LoVo (cell line): ENCODE data around the gene POU2F3.

Experiments
- DNase-seq: peaks from one replicate; pipeline ENCODE4 v3.0.0-alpha.2; 2016; ENCODE audit warnings: low spot score

Gene POU2F3

DNA sequence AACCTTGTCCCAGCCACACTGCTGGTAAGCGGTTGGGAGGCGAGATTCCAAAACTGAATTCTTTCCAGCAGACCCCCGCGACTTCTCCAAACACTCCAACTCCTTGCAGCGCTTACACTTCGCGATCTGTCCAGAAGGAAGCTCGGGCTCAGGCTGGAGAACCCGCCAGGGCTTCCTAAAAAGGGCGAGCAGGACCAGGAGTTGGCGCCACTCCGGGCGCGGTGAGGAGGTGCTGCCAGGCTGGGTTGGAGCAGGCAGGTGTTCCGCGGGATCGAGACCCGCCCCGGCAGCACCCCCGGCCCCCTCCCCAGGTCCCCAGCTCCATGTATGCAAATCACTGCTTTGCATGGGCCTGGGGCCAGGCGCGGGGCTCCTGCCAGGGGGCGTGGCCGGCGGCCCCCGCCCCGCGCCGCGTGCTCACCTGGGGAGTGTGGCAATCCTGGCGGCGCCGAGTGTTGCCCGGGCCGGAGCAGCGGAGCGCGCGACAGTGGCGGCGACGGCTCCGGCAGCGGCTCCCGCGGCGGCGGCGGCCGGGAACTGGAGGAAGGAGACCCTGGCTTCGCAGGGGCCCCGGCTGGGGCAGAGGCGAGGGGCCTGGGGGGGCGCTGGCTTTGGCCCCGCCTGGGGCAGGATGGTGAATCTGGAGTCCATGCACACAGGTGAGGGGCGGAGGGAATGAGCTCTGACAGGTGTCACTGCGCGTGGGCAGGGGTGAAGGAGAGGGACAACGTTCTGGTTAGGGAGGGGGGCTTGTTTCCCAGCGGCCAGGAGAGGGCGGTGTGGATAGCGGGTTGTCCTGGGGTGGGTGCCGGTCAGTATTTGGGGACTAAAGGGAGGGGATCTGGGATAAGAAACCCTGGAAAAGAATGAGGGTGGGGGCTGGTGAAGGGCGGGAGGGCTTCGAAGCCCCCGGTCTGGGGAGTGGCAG lies at the start of gene POU2F3:
TSS of gene POU2F3 (plus strand) at position 428 of the 928 bp plus-strand sequence. CDS start at position 632, 204 bp downstream.
- no peak for DNase-seq

DNA sequence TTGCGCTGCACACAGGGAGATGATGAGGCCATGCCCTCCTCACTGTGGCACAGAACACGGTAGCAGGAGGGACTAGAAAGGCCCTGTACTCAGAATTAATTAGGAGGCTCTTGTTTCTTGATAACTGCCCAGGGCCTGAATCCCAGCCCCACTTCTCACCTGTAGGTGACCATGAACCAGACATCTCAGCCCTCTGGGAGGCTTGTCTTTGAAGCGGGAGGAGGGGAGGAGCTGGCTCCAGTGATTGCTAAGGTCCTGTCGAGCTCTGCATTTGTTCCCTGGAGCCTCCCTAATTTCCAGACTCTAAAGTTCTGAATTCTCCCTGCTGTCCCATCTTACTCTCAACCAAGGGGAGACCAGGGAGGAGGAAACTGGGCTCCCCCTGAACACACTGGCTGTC lies 48.9 kb upstream of the POU2F3 start:
- no peak for DNase-seq

DNA sequence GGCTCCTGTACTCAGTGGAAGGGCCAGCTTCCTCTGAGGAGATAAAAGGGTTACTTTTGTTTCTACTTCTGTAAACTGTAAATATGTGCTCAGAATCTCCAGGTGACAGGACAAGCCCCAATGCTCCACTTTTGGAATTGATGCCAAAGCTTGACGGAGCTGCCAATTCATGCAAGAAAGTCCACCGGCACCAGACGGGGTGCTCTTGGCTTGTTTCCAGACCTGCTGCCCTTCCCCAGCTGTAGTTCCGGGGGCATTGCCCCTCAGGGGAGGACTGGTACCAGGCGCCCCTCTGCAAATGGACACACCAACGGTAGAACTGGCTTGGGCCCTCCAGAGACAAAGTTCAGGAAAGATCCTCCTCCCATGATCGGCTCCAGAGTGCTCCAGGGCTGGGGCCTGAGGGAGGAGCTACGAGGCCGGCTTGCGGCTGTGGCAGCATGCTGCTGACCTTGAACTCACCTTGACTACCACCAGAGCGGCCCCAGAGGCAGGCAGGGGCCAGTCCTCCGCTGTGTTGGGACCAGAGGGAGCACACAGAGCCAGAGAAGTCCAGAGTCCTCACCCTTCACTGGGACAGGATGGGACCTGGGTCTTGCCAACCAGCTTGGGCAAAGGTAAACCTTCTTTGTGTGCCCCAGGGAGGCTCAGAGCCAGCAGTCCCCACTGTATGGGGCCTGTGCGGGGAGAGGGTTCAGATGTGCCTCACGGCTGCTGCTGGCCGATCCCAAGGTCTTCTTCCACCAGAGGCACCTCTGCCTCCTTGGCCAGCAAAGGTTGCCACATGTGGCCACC lies 46.9 kb upstream of the POU2F3 start:
- DNase-seq: no peak

GRCh38 chr11:120194166-120194565 lies 45.8 kb upstream of the POU2F3 start:
- no peak for DNase-seq

DNA sequence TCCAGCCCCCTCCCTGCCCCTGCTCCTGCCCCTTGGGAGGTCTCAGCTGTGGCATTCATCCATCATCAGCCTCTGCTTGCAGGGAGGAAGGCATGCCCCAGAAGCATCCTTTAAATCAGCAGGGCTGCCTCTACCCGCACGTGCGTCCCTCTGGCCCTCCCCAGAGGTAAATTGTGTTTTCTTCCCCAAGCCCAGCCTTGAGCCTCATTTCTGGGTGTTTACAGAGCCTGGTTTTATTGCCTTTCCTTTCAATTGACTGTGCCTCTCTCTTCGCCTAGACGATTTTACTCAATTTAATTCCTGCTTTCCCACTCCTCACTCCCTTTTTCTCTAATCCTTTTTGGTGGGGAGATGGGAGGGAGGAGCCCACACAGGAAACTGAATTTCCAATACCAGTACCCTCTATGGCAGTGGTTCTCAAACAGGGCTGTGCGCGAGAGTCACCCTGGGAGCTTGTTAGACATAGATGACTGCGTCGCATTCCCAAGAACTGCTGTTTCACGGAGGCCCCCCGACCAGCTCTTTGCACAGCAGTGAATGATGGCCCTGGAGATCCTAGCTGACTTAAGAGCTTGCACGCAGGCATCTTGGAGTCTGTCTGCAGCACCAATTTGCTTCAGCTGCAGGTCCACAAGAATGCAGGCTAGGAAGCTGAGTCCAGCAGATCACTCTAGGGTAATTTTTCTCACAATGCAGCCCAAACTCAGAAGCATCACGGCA lies 44.2 kb upstream of the POU2F3 start:
- no peak for DNase-seq

DNA sequence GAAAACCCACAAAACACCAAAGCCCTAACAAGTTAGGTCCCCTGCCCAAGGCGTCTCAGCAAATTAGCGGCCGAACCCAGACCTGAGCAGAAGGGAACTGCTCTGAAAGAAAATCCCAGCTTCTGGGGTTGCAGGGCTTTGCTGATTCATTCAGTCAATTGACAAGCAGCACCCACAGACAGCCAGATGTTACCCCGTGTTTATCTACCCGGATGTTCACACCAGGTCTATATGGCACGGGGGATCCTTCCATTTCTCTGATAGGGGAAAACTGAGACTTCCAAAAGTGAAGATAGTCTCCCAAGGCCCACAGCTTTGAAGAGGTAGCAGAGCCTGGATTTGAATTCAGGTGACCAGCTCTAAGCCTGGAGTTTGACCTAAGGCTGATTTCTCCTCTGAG lies 43.1 kb upstream of the POU2F3 start:
- DNase-seq: no peak

GRCh38 chr11:120197251-120197891 lies 42.6 kb upstream of the POU2F3 start:
- no peak for DNase-seq

DNA sequence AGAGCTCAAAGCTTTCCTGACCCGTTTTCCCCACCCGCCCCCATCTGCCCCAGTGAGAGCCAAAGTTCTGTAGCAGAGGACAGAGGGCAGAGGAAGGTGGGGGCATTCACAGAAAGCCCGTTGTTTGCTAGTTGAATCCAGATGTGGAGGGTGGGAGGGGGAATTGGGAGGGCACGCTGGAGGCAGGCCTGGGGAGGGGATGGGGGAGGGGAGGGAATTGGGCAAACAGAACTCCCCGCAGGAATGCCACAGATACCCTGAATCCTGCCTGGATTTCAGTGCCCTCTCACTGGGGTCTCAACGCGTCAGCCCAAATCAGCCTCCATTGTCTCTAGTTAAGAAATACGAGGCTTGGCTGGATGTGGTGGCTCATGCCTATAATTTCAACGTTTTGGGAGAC lies 42.0 kb upstream of the POU2F3 start:
- DNase-seq: no peak

DNA sequence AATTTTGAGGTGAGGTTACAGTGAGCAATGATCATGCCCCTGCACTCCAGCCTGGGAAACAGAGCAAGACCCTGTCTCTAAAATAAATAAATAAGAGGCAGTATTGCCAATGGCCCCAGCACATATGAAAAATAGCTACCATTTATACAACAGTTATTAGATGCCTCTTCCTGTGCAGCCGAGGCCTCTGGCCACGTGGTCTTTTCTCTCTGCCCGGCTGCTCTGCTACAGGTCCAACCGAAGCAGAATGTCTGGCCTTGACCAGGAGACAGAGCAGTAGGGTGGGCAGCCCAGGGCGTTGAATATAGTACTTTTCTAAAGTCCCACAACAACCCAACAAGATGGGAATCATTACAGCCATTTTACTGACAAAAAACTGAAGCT lies 41.5 kb upstream of the POU2F3 start:
- DNase-seq: no peak

GRCh38 chr11:120198787-120199469 lies 41.0 kb upstream of the POU2F3 start:
- no peak for DNase-seq

GRCh38 chr11:120199613-120200012 lies 40.3 kb upstream of the POU2F3 start:
- DNase-seq: no peak

- DNase-seq: peak; percentile 50
Observed at GRCh38 chr11:120200677-120201076, 39.3 kb upstream of the POU2F3 start.

DNA sequence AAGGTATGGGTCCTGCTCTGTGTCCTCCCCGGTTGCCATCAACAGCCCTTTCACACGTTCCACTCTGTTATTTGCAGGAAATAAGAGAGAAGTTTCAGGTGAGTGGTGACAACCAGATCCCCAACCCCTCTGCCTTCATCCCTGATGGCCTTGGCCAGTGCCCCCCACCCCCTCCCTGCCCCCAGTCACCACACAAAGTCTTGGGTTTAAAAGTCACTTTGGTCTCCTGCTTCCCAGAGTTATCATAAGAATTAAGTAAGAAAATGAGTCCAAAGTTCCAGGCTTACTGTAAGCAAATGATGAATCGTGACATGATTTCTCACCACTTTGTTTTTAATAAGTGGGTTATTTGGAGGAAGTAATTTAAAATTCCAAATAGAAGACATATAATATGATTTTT lies 38.3 kb upstream of the POU2F3 start:
- DNase-seq: no peak

- no peak for DNase-seq
Observed at GRCh38 chr11:120203626-120204025, 36.3 kb upstream of the POU2F3 start.

DNA sequence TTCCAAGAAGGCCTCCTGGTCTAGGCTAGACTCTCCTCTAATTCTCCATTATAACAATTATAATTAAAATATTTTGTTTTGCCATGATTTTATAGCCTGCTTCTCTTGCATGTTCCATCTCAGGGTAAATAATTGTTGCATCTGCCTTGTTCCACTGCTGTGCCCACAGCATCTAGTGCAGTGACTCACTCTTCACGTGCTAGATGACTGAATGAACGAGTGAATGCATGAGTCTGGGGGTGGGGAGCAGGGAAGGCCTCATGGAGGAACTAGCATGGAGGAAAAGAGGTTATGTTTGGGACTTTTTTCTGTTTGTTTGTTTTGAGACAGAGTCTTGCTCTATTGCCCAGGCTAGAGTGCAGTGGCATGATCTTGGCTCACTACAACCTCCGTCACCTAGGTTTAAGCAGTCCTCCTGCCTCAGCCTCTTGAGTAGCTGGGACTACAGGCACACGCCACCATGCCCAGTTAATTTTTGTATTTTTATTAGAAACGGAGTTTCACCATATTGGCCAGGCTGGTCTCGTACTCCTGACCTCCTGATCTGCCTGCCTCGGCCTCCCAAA lies 34.3 kb upstream of the POU2F3 start:
- DNase-seq: no peak

- no peak for DNase-seq
Observed at GRCh38 chr11:120207512-120207911, 32.4 kb upstream of the POU2F3 start.

DNA sequence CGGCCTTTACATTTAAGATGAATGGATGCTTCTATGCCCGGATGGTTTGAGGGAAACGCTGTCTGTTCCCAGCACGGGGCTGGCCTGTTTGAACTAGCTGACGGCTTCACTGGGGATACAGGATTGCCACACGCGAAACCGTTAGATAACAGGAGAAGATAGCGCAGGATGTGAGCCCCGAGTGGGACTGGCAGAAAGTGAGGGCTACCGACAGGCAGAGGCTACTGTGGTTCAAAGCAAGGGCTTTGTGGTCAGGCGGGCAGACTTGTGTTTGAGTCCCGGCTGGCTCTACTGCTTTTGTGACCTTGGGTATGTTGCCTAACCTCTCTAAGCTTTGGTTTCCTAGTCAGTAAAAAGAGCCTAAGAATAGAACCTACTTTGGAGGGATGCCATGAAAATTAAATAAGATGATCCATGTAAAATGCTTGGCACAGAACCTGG lies 31.9 kb upstream of the POU2F3 start:
- DNase-seq: no peak

- peak; percentile 75 for DNase-seq
Observed at GRCh38 chr11:120208777-120209176, 31.2 kb upstream of the POU2F3 start.

- DNase-seq: peak; percentile 11
Observed at GRCh38 chr11:120209746-120210625, 30.0 kb upstream of the POU2F3 start.
